ENCODE data around the gene TBC1D12.

TBC1D12 gene

GRCh38 chr10:94402204-94402842, at the start of gene TBC1D12:
Gene TBC1D12, plus strand, starts transcription at chr10:94402541. Its CDS starts 73 bp downstream, at chr10:94402614.
- TF ChIP-seq, protein P1, sequence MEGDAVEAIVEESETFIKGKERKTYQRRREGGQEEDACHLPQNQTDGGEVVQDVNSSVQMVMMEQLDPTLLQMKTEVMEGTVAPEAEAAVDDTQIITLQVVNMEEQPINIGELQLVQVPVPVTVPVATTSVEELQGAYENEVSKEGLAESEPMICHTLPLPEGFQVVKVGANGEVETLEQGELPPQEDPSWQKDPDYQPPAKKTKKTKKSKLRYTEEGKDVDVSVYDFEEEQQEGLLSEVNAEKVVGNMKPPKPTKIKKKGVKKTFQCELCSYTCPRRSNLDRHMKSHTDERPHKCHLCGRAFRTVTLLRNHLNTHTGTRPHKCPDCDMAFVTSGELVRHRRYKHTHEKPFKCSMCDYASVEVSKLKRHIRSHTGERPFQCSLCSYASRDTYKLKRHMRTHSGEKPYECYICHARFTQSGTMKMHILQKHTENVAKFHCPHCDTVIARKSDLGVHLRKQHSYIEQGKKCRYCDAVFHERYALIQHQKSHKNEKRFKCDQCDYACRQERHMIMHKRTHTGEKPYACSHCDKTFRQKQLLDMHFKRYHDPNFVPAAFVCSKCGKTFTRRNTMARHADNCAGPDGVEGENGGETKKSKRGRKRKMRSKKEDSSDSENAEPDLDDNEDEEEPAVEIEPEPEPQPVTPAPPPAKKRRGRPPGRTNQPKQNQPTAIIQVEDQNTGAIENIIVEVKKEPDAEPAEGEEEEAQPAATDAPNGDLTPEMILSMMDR (IDR thresholded peaks at IDR 0.05; ENCODE audit: low read depth, low read length) = no peak
- DNase-seq (ENCODE audit: extremely low read depth, low read depth) = peak; percentile 87

DNA sequence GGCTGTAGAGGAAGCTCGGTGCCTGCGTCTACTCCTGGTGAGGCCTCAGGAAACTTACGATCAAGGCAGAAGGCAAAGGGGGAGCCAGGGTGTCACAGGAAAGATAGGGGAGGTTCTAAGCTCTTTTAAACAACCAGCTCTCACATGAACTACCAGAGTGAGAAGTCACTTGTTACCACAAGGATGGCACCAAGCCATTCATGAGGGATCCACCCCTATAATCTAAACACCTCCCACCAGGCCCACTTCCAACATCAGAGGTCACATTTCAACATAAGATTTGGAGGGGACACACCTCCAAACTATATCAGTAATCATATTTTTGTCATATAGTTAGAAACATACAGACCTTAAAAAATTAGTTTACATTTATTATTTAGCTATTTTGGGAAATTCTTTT, 49.0 kb upstream of the TBC1D12 start:
- TF ChIP-seq, protein P1 (IDR thresholded peaks at IDR 0.05; ENCODE audit: low read depth, low read length) = no peak
- DNase-seq (ENCODE audit: extremely low read depth, low read depth) = no peak

DNA sequence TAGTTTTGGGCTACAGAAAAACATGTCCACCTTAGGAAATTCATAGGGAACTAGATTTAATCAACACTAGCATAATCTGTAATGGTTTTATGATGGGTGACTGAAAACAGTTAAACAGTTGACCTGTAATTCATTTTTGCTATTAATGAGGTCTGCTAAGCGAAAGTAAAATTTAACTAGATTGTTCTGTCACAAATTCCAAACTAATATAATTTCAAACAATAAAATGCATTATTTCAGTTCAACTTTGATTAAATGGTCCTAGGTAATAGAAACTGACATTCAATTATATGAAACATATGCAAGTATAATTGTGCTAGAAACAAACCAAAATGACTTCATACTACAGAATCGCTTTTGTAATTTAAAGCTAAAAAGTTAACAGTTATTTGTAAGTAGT, 46.5 kb upstream of the TBC1D12 start:
- TF ChIP-seq, protein P1 (IDR thresholded peaks at IDR 0.05; ENCODE audit: low read depth, low read length) = no peak
- DNase-seq (ENCODE audit: extremely low read depth, low read depth) = no peak

DNA sequence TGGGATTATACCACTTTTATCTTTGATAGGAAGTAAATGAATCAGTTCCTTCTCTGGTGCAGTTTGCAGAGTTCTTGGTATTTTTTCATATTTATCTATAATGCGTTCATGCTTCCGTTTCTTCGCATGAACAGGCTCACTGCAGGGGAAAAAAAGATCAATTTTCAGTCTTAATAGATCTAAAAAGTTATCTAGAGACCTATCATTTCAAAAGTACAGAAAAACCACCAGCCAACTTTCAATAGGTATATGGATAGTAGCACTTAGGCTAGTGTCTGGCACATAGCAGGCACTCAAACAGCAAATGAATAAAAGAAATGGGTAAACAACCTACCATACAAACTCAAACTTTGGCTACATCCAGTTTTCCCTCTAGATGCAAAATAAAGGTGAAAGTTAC, 45.1 kb upstream of the TBC1D12 start:
- TF ChIP-seq, protein P1 (IDR thresholded peaks at IDR 0.05; ENCODE audit: low read depth, low read length) = no peak
- DNase-seq (ENCODE audit: extremely low read depth, low read depth) = no peak

DNA sequence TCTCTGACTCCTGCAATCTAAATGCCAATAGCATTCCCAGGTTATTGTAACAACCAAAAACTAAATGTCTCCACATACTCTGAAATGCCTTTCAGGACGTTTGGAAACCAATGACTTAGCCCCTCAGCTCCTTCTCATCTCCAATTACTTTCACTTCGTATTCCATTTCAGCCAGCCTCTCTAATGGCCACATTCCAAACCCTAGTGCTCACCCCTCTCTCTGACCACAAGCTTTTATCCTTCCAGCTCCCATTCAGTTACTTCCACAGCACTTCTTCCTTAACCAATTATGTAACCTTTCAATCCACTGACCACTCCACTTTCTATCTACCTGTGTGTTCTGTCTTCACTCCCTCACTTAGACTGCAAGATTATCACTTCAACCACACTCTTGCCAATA, 43.9 kb upstream of the TBC1D12 start:
- TF ChIP-seq, protein P1 (IDR thresholded peaks at IDR 0.05; ENCODE audit: low read depth, low read length) = no peak
- DNase-seq (ENCODE audit: extremely low read depth, low read depth) = peak; percentile 70

DNA sequence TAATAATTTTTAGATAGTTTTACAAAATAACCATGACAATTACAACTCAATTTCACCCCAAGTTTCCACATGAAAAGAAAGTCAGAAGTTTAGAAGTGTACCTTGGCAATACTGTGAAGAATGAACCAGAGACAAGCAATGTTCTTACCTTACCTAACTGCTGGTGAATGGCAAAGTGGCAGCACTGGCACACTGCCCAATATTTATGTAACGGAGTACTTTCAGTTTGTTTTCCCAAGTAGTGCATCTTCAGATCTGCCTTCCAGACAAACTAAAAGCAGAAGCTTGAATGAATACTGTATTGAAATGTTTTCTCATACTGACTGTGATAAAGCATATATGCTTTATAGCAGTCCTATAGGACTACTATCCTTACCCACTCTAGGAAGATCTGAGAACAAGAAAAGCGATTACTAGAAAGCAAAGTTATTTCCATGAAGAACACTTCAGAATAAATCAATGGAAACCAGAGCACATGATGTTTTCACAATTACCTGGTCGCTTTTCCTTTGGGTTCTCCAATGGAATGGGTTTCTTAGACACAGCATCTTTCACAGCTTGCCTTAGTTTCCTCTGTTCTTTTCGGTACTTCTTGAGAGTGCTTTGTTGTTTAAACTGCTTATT, 41.1 kb upstream of the TBC1D12 start:
- DNase-seq (ENCODE audit: extremely low read depth, low read depth) = no peak
- TF ChIP-seq, protein P1 (IDR thresholded peaks at IDR 0.05; ENCODE audit: low read depth, low read length) = no peak

DNA sequence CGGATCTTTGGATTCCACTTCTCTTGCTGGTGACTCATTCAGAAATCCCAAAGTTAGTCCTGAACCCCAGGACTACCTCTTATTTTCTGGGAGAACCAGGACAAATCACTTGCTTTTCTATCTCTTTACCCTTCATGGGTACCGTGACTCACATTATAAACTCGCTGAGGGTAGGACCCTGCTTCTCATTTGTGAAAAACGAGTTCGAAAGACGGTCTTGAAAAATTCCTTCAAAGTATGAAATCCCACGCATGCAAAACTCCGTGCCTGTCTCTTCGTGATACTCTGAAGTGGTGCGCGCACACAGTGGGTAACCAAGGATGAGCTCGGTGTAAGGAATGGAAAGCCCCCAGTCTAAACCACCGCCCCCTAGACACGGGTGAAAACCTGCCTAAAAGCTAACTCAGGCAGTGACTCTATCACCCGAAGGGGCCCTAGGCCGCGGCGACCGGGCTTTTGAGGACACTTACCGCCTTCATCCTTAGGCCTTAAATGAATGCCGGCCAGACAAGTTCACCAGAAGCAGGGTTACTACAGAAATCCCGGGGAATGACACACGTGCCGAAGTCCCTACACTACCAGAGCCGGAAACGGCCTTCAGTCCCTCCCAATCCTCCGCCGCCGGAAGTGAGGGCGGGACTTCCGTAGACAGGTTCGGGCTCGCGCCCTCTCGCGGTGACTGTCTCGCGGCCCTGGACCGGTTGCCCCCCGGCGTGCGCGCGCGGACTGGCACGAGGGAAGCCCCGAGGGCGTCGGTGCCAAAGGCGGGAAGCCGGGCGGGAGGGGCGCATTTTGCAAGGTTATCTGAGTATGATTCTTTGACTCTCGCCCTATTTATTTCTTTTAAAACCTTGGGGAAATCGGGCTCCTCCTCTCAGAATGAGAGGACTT, 39.7 kb upstream of the TBC1D12 start, which contains the start of gene NOC3L:
NOC3L (minus strand) TSS at position 580 of the 891 bp plus-strand sequence; CDS start at position 479, 101 bp downstream.
- TF ChIP-seq, protein P1 (IDR thresholded peaks at IDR 0.05; ENCODE audit: low read depth, low read length) = peak; percentile 69

More for the DNA sequence above, 39.7 kb upstream of the TBC1D12 start, which contains the start of gene NOC3L:
- peak; percentile 75 for DNase-seq (ENCODE audit: extremely low read depth, low read depth)
